ENCODE data around the gene ETAA1. TPM values are rescaled to one million over a fixed set of nuclear protein-coding genes. Genes with fewer than 3 reads are reported as not detected.

Gene ETAA1
- total RNA-seq, 1 donor from 2014 or later = 12.6 TPM

- Mint-ChIP-seq H3K9me3 (peaks cover 10% of the 10 kb centered on the region), H3K4me3 (no peak overlapping the region), H3K27ac (no peak overlapping the region), H3K36me3 (ENCODE audit: low read depth) (no peaks in the 10 kb centered on the region), H3K27me3 (no peaks in the 10 kb centered on the region), H3K4me1 (no peaks in the 10 kb centered on the region)
- intact Hi-C loops (cut with micrococcal nuclease) = no loop called here
- no peak for ATAC-seq (ENCODE audit: low read depth)
- no peak for TF ChIP-seq CTCF (IDR thresholded peaks at IDR 0.05)
- CTCF ChIA-PET = no interaction called here
- POLR2A ChIA-PET = no interaction called here
- DNase-seq = no peak
Measured at GRCh38 chr2:67423489-67423888, 26.4 kb downstream of the ETAA1 start.

DNA sequence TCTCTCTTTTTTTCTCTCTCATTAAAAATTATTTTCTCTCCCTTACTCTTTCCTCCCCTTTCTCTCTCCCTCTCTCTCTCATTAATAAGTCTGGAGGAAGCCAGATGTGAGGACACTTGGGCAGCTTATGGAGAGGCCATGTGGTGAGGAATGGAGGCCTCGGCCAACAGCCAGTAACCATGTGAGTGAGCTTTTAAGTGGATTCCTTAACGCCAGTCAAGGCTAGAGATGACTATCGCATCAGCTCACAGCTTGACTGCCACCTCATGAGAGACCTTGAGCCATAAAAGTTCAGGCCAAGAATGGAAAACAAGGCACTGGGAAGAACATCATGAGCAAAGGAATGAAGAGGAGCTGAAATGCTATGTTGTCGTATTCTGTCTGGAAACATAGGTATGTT is 39.1 kb downstream of the ETAA1 start:
- no peaks in the 10 kb centered on the region for H3K36me3 Mint-ChIP-seq (ENCODE audit: low read depth)
- CTCF ChIA-PET = no interaction called here
- no peak overlapping the region for H3K27ac Mint-ChIP-seq
- H3K4me3 Mint-ChIP-seq = no peak overlapping the region
- no peaks in the 10 kb centered on the region for H3K9me3 Mint-ChIP-seq
- TF ChIP-seq CTCF (IDR thresholded peaks at IDR 0.05) = no peak
- POLR2A ChIA-PET = no interaction called here
- H3K27me3 Mint-ChIP-seq = peaks cover 3% of the 10 kb centered on the region
- ATAC-seq (ENCODE audit: low read depth) (no peak), DNase-seq (no peak)
- intact Hi-C loops (cut with micrococcal nuclease) = no loop called here
- no peaks in the 10 kb centered on the region for H3K4me1 Mint-ChIP-seq

DNA sequence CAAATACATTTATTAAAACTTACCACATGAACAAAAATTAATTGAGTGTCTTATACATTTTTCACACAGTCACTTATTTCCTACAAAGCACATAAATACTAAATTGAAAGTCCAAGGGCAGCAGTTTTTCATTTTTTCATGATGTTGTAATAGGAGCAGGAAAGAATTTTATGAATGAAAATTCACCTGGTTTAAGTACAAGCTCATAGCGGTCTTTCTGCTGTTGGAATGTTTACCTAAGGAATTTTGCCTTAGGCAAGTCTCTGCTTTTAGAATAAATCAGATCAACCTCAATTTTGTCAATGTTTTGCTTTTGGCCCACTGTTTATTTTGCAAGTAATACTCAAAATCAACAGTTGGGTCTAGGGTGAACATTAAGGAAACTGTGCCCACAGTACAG is 40.0 kb downstream of the ETAA1 start:
- ChIA-PET POLR2A (no interaction called here), CTCF (no interaction called here)

DNA sequence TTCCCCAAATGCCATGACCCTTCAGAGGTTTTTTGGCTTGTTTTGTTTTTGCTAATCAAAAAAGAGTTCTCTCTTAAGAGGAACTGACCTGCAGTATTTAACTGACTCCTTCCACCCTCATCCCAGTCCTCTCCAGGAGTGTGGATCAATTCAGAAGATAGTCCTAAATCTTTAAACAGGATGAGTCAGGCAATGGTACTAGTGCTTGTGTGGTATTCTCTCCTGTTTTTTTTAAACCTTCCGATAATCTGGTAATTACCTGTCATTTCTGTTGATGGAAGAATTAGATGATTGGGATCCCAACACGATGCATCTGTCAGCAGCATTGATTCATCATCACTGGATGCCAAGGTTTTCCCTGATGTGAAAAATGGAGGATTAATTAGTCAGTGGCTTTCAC is 41.2 kb downstream of the ETAA1 start:
- no peak for DNase-seq
- no peaks in the 10 kb centered on the region for H3K4me1 Mint-ChIP-seq
- no peak overlapping the region for H3K4me3 Mint-ChIP-seq
- no peak overlapping the region for H3K27ac Mint-ChIP-seq
- CTCF ChIA-PET = no interaction called here
- H3K9me3 Mint-ChIP-seq = no peaks in the 10 kb centered on the region
- no peaks in the 10 kb centered on the region for H3K36me3 Mint-ChIP-seq (ENCODE audit: low read depth)
- ATAC-seq (ENCODE audit: low read depth) = no peak
- intact Hi-C loops (cut with micrococcal nuclease) = no loop called here
- H3K27me3 Mint-ChIP-seq = peaks cover 3% of the 10 kb centered on the region
- POLR2A ChIA-PET = no interaction called here
- TF ChIP-seq CTCF (IDR thresholded peaks at IDR 0.05) = no peak

More for the DNA sequence above, 40.0 kb downstream of the ETAA1 start:
- no peak overlapping the region for H3K27ac Mint-ChIP-seq
- intact Hi-C loops (cut with micrococcal nuclease) = no loop called here
- no peaks in the 10 kb centered on the region for H3K9me3 Mint-ChIP-seq
- no peak for TF ChIP-seq CTCF (IDR thresholded peaks at IDR 0.05)
- no peak overlapping the region for H3K4me3 Mint-ChIP-seq
- peaks cover 3% of the 10 kb centered on the region for H3K27me3 Mint-ChIP-seq
- DNase-seq (no peak), ATAC-seq (ENCODE audit: low read depth) (no peak)
- H3K4me1 Mint-ChIP-seq = no peaks in the 10 kb centered on the region
- no peaks in the 10 kb centered on the region for H3K36me3 Mint-ChIP-seq (ENCODE audit: low read depth)

GRCh38 chr2:67445652-67446268 is 48.6 kb downstream of the ETAA1 start:
- no peak overlapping the region for H3K27ac Mint-ChIP-seq
- DNase-seq = no peak
- H3K4me3 Mint-ChIP-seq = no peak overlapping the region
- no peaks in the 10 kb centered on the region for H3K27me3 Mint-ChIP-seq
- no peak for ATAC-seq (ENCODE audit: low read depth)
- no peak for TF ChIP-seq CTCF (IDR thresholded peaks at IDR 0.05)
- POLR2A ChIA-PET = interaction anchor here (0.5 kb wide), 1 partner anchor 34 kb away, joined by 3 read pairs; no protein-coding TSS in a partner anchor
- H3K36me3 Mint-ChIP-seq (ENCODE audit: low read depth) = no peaks in the 10 kb centered on the region
- peaks cover 3% of the 10 kb centered on the region for H3K9me3 Mint-ChIP-seq
- intact Hi-C loops (cut with micrococcal nuclease) = no loop called here
- CTCF ChIA-PET = no interaction called here
- no peaks in the 10 kb centered on the region for H3K4me1 Mint-ChIP-seq

All from activated B cell treated with CpG ODN at 0.5 μM for 24 hours (primary cell).